Measurements from ENCODE around the gene C3AR1.

C3AR1 gene

GRCh38 chr12:8057839-8058238, 8.3 kb downstream of the C3AR1 start:
- peak; percentile 72 for DNase-seq (ENCODE audit: low read depth)
- no peak for TF ChIP-seq CTCF (conservative IDR thresholded peaks at IDR 0.05; ENCODE audit: low read depth, low read length)
- no peak overlapping the region for H3K4me3 ChIP-seq (ENCODE audit: low read depth, low read length)

- no peak for TF ChIP-seq CTCF (conservative IDR thresholded peaks at IDR 0.05; ENCODE audit: low read depth, low read length)
- no peak for DNase-seq (ENCODE audit: low read depth)
- H3K4me3 ChIP-seq (ENCODE audit: low read depth, low read length), result no peak overlapping the region
Measured at GRCh38 chr12:8057306-8057705, 8.9 kb downstream of the C3AR1 start.

- no peak for TF ChIP-seq CTCF (conservative IDR thresholded peaks at IDR 0.05; ENCODE audit: low read depth, low read length)
- no peak for DNase-seq (ENCODE audit: low read depth)
- H3K4me3 ChIP-seq (ENCODE audit: low read depth, low read length), result no peak overlapping the region
Measured at GRCh38 chr12:8054816-8055215, 11.3 kb downstream of the C3AR1 start.

GRCh38 chr12:8052679-8053078, 13.5 kb downstream of the C3AR1 start:
- DNase-seq (ENCODE audit: low read depth), result no peak
- H3K4me3 ChIP-seq (ENCODE audit: low read depth, low read length), result no peak overlapping the region
- no peak for TF ChIP-seq CTCF (conservative IDR thresholded peaks at IDR 0.05; ENCODE audit: low read depth, low read length)

GRCh38 chr12:8050600-8051250, 15.4 kb downstream of the C3AR1 start:
- no peak for DNase-seq (ENCODE audit: low read depth)
- no peak overlapping the region for H3K4me3 ChIP-seq (ENCODE audit: low read depth, low read length)
- no peak for TF ChIP-seq CTCF (conservative IDR thresholded peaks at IDR 0.05; ENCODE audit: low read depth, low read length)

- TF ChIP-seq CTCF (conservative IDR thresholded peaks at IDR 0.05; ENCODE audit: low read depth, low read length), result no peak
- no peak for DNase-seq (ENCODE audit: low read depth)
- no peak overlapping the region for H3K4me3 ChIP-seq (ENCODE audit: low read depth, low read length)
Measured at GRCh38 chr12:8048906-8049305, 17.3 kb downstream of the C3AR1 start.

- DNase-seq (ENCODE audit: low read depth), result no peak
- H3K4me3 ChIP-seq (ENCODE audit: low read depth, low read length), result no peak overlapping the region
Measured at GRCh38 chr12:8047842-8048241, 18.3 kb downstream of the C3AR1 start.

More at GRCh38 chr12:8047842-8048241, 18.3 kb downstream of the C3AR1 start:
- TF ChIP-seq CTCF (conservative IDR thresholded peaks at IDR 0.05; ENCODE audit: low read depth, low read length), result no peak

All from choroid plexus epithelial cell (primary cell).